ENCODE measurements around the gene C1QB. TPM values are rescaled to one million over a fixed set of nuclear protein-coding genes. Genes with fewer than 3 reads are reported as not detected.

C1QB gene
- total RNA-seq, 2 donors from 2014 or later = 448 to 884 TPM

GRCh38 chr1:22696610-22697009 is 43.6 kb downstream of the C1QB start:
- Histone ChIP-seq H3K4me1 (ENCODE audit: control insufficient read depth in 1 of 2, low read depth in 2 of 2) (no peaks in the 10 kb centered on the region), H3K36me3 (no peaks in the 10 kb centered on the region), H3K4me3 (no peak overlapping the region), H3K9me3 (no peaks in the 10 kb centered on the region), H3K27ac (no peak overlapping the region), H3K27me3 (replicated peaks; ENCODE audit: insufficient read depth) (no peaks in the 10 kb centered on the region)
- DNase-seq (ENCODE audit: low spot score) = no peak
- no peak for TF ChIP-seq CTCF (IDR thresholded peaks at IDR 0.05)
- no peak for ATAC-seq (ENCODE audit: insufficient number of reproducible peaks, low FRiP score, low read depth)

GRCh38 chr1:22697980-22698379 is 44.9 kb downstream of the C1QB start:
- no peaks in the 10 kb centered on the region for H3K36me3 ChIP-seq
- no peak overlapping the region for H3K4me3 ChIP-seq
- no peaks in the 10 kb centered on the region for H3K4me1 ChIP-seq (ENCODE audit: control insufficient read depth in 1 of 2, low read depth in 2 of 2)
- no peaks in the 10 kb centered on the region for H3K9me3 ChIP-seq
- H3K27me3 ChIP-seq (replicated peaks; ENCODE audit: insufficient read depth) = no peaks in the 10 kb centered on the region
- H3K27ac ChIP-seq = no peak overlapping the region
- DNase-seq (ENCODE audit: low spot score) = no peak
- ATAC-seq (ENCODE audit: insufficient number of reproducible peaks, low FRiP score, low read depth) = no peak
- TF ChIP-seq CTCF (IDR thresholded peaks at IDR 0.05) = no peak

DNA sequence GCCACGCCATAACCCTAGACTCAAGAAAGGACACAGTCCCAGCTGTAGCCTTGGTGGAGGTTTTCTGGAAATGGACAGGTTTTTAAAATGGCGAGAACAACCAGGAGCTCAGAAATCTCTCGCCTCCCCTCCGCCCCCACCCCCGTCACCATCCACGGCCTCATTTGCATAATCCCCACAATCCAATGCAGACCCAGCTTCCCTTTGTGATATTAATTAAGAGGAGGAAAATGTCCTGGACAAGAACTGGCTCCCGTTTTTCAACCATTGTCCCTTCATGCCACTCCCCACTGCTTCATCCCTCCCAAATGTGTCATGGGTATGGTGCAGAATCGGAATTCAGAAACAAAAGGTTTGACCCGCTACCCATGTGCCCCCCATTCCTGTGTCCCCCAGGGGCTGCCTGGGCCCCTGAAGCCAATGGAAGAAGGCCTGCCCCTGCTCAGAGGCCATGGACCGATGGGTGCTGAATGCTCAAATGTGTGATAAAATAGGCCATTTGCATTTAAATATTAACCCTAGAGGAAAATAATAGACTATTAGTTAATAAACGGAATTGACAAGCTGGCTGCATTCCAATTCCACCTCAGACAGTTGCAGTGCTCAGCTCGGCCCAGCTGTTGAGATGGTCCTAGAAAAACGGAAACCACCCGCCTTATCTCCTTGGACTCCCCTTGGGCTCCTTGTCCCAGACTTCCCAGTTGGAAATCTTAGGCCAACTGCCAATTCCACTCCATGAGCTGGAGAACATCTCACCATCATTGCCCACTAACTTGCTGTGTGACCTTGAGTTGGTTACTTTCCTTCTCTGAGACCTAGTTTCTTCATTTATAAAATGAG is 46.9 kb downstream of the C1QB start:
- Histone ChIP-seq H3K27me3 (replicated peaks; ENCODE audit: insufficient read depth) (no peaks in the 10 kb centered on the region), H3K36me3 (no peaks in the 10 kb centered on the region), H3K4me1 (ENCODE audit: control insufficient read depth in 1 of 2, low read depth in 2 of 2) (no peaks in the 10 kb centered on the region), H3K27ac (no peak overlapping the region), H3K4me3 (no peak overlapping the region), H3K9me3 (no peaks in the 10 kb centered on the region)
- ATAC-seq (ENCODE audit: insufficient number of reproducible peaks, low FRiP score, low read depth) = no peak
- no peak for TF ChIP-seq CTCF (IDR thresholded peaks at IDR 0.05)
- no peak for DNase-seq (ENCODE audit: low spot score)

- H3K9me3 ChIP-seq = no peaks in the 10 kb centered on the region
- ATAC-seq (ENCODE audit: insufficient number of reproducible peaks, low FRiP score, low read depth) = no peak
- DNase-seq (ENCODE audit: low spot score) = no peak
- no peak overlapping the region for H3K27ac ChIP-seq
- H3K27me3 ChIP-seq (replicated peaks; ENCODE audit: insufficient read depth) = no peaks in the 10 kb centered on the region
- no peak for TF ChIP-seq CTCF (IDR thresholded peaks at IDR 0.05)
- no peaks in the 10 kb centered on the region for H3K36me3 ChIP-seq
- no peaks in the 10 kb centered on the region for H3K4me1 ChIP-seq (ENCODE audit: control insufficient read depth in 1 of 2, low read depth in 2 of 2)
- H3K4me3 ChIP-seq = no peak overlapping the region
Observed at GRCh38 chr1:22702296-22703085, 49.5 kb downstream of the C1QB start.

- no peak overlapping the region for H3K4me3 ChIP-seq
- H3K9me3 ChIP-seq = no peaks in the 10 kb centered on the region
- no peaks in the 10 kb centered on the region for H3K27me3 ChIP-seq (replicated peaks; ENCODE audit: insufficient read depth)
- peak; percentile 94 for TF ChIP-seq CTCF (IDR thresholded peaks at IDR 0.05)
- no peak overlapping the region for H3K27ac ChIP-seq
- ATAC-seq (ENCODE audit: insufficient number of reproducible peaks, low FRiP score, low read depth) = peak; percentile 81
- H3K36me3 ChIP-seq = no peaks in the 10 kb centered on the region
- peak; percentile 79 for DNase-seq (ENCODE audit: low spot score)
- peaks cover 0 to 2% of the 10 kb centered on the region in 2 donors for H3K4me1 ChIP-seq (ENCODE audit: control insufficient read depth in 1 of 2, low read depth in 2 of 2)
Observed at GRCh38 chr1:22704440-22705067, 51.5 kb downstream of the C1QB start.
